Measurements from ENCODE around the gene MRGPRD.

Gene MRGPRD

GRCh38 chr11:69003301-69003865 is 22.6 kb upstream of the MRGPRD start:
- Histone ChIP-seq H3K4me3 (ENCODE audit: insufficient read depth in 1 of 2, low read depth in 1 of 2, low read length in 2 of 2) (no peak overlapping the region), H3K23ac (ENCODE audit: low read length in 2 of 2) (no peak overlapping the region), H3K4me2 (ENCODE audit: low read length, poor library complexity, severe bottlenecking) (no peak overlapping the region), H2BK15ac (ENCODE audit: low read depth, poor library complexity, severe bottlenecking) (no peak overlapping the region), H2BK5ac (ENCODE audit: low read depth, low read length, poor library complexity, severe bottlenecking) (no peak overlapping the region), H3K79me1 (replicated peaks; ENCODE audit: low read length, poor library complexity, severe bottlenecking) (no peaks in the 10 kb centered on the region), H3K27ac (ENCODE audit: low read length, poor library complexity, severe bottlenecking) (no peak overlapping the region), H3K14ac (ENCODE audit: low read length in 2 of 2) (no peak overlapping the region), H3K9ac (ENCODE audit: low read length) (no peak overlapping the region), H2BK120ac (ENCODE audit: low read depth, low read length) (no peak overlapping the region), H4K91ac (ENCODE audit: low read length) (no peak overlapping the region), H2AK5ac (ENCODE audit: low read length, severe bottlenecking) (no peak overlapping the region), H3K36me3 (ENCODE audit: control insufficient read depth in 1 of 2, insufficient read depth in 2 of 2, low read depth in 1 of 2, low read length in 2 of 2) (peaks cover 35 to 45% of the 10 kb centered on the region in 2 experiments), H4K8ac (ENCODE audit: low read length) (no peak overlapping the region), H3K4ac (ENCODE audit: low read depth in 1 of 2, low read length in 2 of 2) (no peak overlapping the region), H3K9me3 (ENCODE audit: control insufficient read depth, low read length) (no peaks in the 10 kb centered on the region), H2AFZ (ENCODE audit: low read depth, low read length) (no peak overlapping the region), H3K27me3 (ENCODE audit: control insufficient read depth in 1 of 2, insufficient read depth in 1 of 2, low read length in 2 of 2) (no peaks in the 10 kb centered on the region), H3K4me1 (ENCODE audit: control insufficient read depth, insufficient read depth, low read depth, low read length) (peaks cover 13% of the 10 kb centered on the region), H3K18ac (ENCODE audit: low read depth in 1 of 2, low read length in 2 of 2) (no peak overlapping the region), H2BK12ac (ENCODE audit: low read length in 2 of 2) (no peak overlapping the region)
- WGBS = 96% methylated on average over 9 of the region's 9 CpGs
- DNase-seq = no peak

GRCh38 chr11:69002570-69003231 is 21.9 kb upstream of the MRGPRD start:
- no peak overlapping the region for H4K8ac ChIP-seq (ENCODE audit: low read length)
- no peak overlapping the region for H2BK5ac ChIP-seq (ENCODE audit: low read depth, low read length, poor library complexity, severe bottlenecking)

GRCh38 chr11:69002110-69002569 is 21.4 kb upstream of the MRGPRD start:
- Histone ChIP-seq H3K4me1 (ENCODE audit: control insufficient read depth, insufficient read depth, low read depth, low read length) (peaks cover 7% of the 10 kb centered on the region), H3K4me2 (ENCODE audit: low read length, poor library complexity, severe bottlenecking) (no peak overlapping the region), H2BK15ac (ENCODE audit: low read depth, poor library complexity, severe bottlenecking) (no peak overlapping the region), H2BK120ac (ENCODE audit: low read depth, low read length) (no peak overlapping the region), H2AFZ (ENCODE audit: low read depth, low read length) (no peak overlapping the region), H2AK5ac (ENCODE audit: low read length, severe bottlenecking) (no peak overlapping the region), H3K27me3 (ENCODE audit: control insufficient read depth in 1 of 2, insufficient read depth in 1 of 2, low read length in 2 of 2) (no peaks in the 10 kb centered on the region), H3K23ac (ENCODE audit: low read length in 2 of 2) (no peak overlapping the region), H3K9ac (ENCODE audit: low read length) (peak overlapping the region; percentile 27), H3K79me1 (replicated peaks; ENCODE audit: low read length, poor library complexity, severe bottlenecking) (no peaks in the 10 kb centered on the region), H2BK12ac (ENCODE audit: low read length in 2 of 2) (no peak overlapping the region), H2BK5ac (ENCODE audit: low read depth, low read length, poor library complexity, severe bottlenecking) (no peak overlapping the region), H3K9me3 (ENCODE audit: control insufficient read depth, low read length) (no peaks in the 10 kb centered on the region), H4K91ac (ENCODE audit: low read length) (no peak overlapping the region), H3K27ac (ENCODE audit: low read length, poor library complexity, severe bottlenecking) (no peak overlapping the region), H3K14ac (ENCODE audit: low read length in 2 of 2) (no peak overlapping the region), H3K18ac (ENCODE audit: low read depth in 1 of 2, low read length in 2 of 2) (no peak overlapping the region), H3K36me3 (ENCODE audit: control insufficient read depth in 1 of 2, insufficient read depth in 2 of 2, low read depth in 1 of 2, low read length in 2 of 2) (peaks cover 35 to 40% of the 10 kb centered on the region in 2 experiments), H4K8ac (ENCODE audit: low read length) (no peak overlapping the region), H3K4me3 (ENCODE audit: insufficient read depth in 1 of 2, low read depth in 1 of 2, low read length in 2 of 2) (no peak overlapping the region), H3K4ac (ENCODE audit: low read depth in 1 of 2, low read length in 2 of 2) (no peak overlapping the region)
- DNase-seq = no peak
- WGBS = 85% methylated on average over 4 of the region's 6 CpGs

More at GRCh38 chr11:69002570-69003231, 21.9 kb upstream of the MRGPRD start:
- Histone ChIP-seq H3K9ac (ENCODE audit: low read length) (no peak overlapping the region), H3K79me1 (replicated peaks; ENCODE audit: low read length, poor library complexity, severe bottlenecking) (no peaks in the 10 kb centered on the region), H3K4me1 (ENCODE audit: control insufficient read depth, insufficient read depth, low read depth, low read length) (peaks cover 8% of the 10 kb centered on the region), H3K14ac (ENCODE audit: low read length in 2 of 2) (no peak overlapping the region), H3K4ac (ENCODE audit: low read depth in 1 of 2, low read length in 2 of 2) (no peak overlapping the region), H3K4me3 (ENCODE audit: insufficient read depth in 1 of 2, low read depth in 1 of 2, low read length in 2 of 2) (no peak overlapping the region), H2AK5ac (ENCODE audit: low read length, severe bottlenecking) (no peak overlapping the region), H2BK120ac (ENCODE audit: low read depth, low read length) (no peak overlapping the region), H3K23ac (ENCODE audit: low read length in 2 of 2) (no peak overlapping the region), H2BK12ac (ENCODE audit: low read length in 2 of 2) (no peak overlapping the region), H2BK15ac (ENCODE audit: low read depth, poor library complexity, severe bottlenecking) (no peak overlapping the region), H3K4me2 (ENCODE audit: low read length, poor library complexity, severe bottlenecking) (no peak overlapping the region), H3K27ac (ENCODE audit: low read length, poor library complexity, severe bottlenecking) (no peak overlapping the region), H3K18ac (ENCODE audit: low read depth in 1 of 2, low read length in 2 of 2) (no peak overlapping the region), H3K9me3 (ENCODE audit: control insufficient read depth, low read length) (no peaks in the 10 kb centered on the region), H4K91ac (ENCODE audit: low read length) (no peak overlapping the region), H3K27me3 (ENCODE audit: control insufficient read depth in 1 of 2, insufficient read depth in 1 of 2, low read length in 2 of 2) (no peaks in the 10 kb centered on the region), H2AFZ (ENCODE audit: low read depth, low read length) (no peak overlapping the region), H3K36me3 (ENCODE audit: control insufficient read depth in 1 of 2, insufficient read depth in 2 of 2, low read depth in 1 of 2, low read length in 2 of 2) (peaks cover 35 to 43% of the 10 kb centered on the region in 2 experiments)
- no peak for DNase-seq
- 89% methylated on average over 13 of the region's 13 CpGs for WGBS

DNA sequence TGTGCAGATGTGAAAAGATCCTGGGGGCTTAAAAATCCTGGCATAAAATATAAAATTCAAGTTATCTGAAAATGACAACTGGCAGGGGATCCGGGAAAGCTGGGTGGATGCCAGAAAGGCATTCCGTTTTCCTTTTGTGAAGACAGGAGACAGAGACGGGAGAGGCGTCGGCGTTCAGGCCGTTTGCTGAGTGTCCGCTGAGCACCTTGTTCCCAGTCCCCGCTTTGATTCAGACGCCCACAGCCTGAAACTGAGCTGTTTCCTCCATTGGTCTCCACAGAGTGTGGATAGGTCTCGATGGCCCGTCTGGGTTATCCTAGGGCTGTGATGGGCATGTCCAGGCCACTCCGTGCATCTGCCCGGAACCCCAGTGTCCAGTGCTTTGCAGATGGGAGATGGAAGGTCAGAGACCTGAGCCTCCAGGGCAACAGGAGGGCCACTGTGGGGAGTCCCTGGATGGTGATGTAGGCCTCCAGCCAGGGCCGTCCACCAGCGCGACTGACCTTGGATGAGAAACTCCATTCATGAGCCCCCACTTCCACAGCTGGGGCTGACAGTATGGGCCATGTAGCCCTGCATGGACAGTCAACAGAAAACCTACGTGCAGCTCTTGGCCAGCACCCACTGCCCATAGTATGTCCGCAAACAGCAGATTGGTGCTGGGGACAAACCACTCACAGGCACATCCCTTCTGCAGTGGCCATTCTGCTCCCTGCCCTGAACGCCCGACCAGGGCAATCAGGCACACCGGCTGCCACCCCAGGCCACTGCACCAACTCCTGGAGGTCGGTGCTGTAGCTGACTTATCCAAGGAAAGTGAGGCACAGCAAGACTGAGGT is 20.7 kb upstream of the MRGPRD start:
- no peak overlapping the region for H2BK120ac ChIP-seq (ENCODE audit: low read depth, low read length)
- H4K91ac ChIP-seq (ENCODE audit: low read length) = no peak overlapping the region
- H3K4me2 ChIP-seq (ENCODE audit: low read length, poor library complexity, severe bottlenecking) = no peak overlapping the region
- H3K79me1 ChIP-seq (replicated peaks; ENCODE audit: low read length, poor library complexity, severe bottlenecking) = no peaks in the 10 kb centered on the region
- H3K23ac ChIP-seq (ENCODE audit: low read length in 2 of 2) = no peak overlapping the region
- H2BK12ac ChIP-seq (ENCODE audit: low read length in 2 of 2) = no peak overlapping the region
- H3K36me3 ChIP-seq (ENCODE audit: control insufficient read depth in 1 of 2, insufficient read depth in 2 of 2, low read depth in 1 of 2, low read length in 2 of 2) = peaks cover 34 to 35% of the 10 kb centered on the region in 2 experiments
- peak overlapping the region; percentile 23 for H2BK15ac ChIP-seq (ENCODE audit: low read depth, poor library complexity, severe bottlenecking)
- H3K9ac ChIP-seq (ENCODE audit: low read length) = peak overlapping the region; percentile 52
- peaks cover 7% of the 10 kb centered on the region for H3K4me1 ChIP-seq (ENCODE audit: control insufficient read depth, insufficient read depth, low read depth, low read length)
- H2AK5ac ChIP-seq (ENCODE audit: low read length, severe bottlenecking) = no peak overlapping the region
- H2AFZ ChIP-seq (ENCODE audit: low read depth, low read length) = no peak overlapping the region
- no peak overlapping the region for H3K4me3 ChIP-seq (ENCODE audit: insufficient read depth in 1 of 2, low read depth in 1 of 2, low read length in 2 of 2)
- H3K4ac ChIP-seq (ENCODE audit: low read depth in 1 of 2, low read length in 2 of 2) = peak overlapping the region in 1 of 2 experiments; percentile 12
- no peak for DNase-seq
- no peak overlapping the region for H3K18ac ChIP-seq (ENCODE audit: low read depth in 1 of 2, low read length in 2 of 2)
- no peak overlapping the region for H2BK5ac ChIP-seq (ENCODE audit: low read depth, low read length, poor library complexity, severe bottlenecking)
- H3K9me3 ChIP-seq (ENCODE audit: control insufficient read depth, low read length) = no peaks in the 10 kb centered on the region
- WGBS = 95% methylated on average over 23 of the region's 23 CpGs
- H3K14ac ChIP-seq (ENCODE audit: low read length in 2 of 2) = no peak overlapping the region
- peak overlapping the region; percentile 39 for H4K8ac ChIP-seq (ENCODE audit: low read length)
- H3K27me3 ChIP-seq (ENCODE audit: control insufficient read depth in 1 of 2, insufficient read depth in 1 of 2, low read length in 2 of 2) = no peaks in the 10 kb centered on the region
- no peak overlapping the region for H3K27ac ChIP-seq (ENCODE audit: low read length, poor library complexity, severe bottlenecking)
